Endothelial cell of umbilical vein (primary cell): ENCODE measurements around the gene SLC6A20. TPM values are rescaled to one million over a fixed set of nuclear protein-coding genes. Genes with fewer than 3 reads are reported as not detected.

Source experiments
- BruUV-seq: library from RNA; stranded (reverse); fragments of 400-500 nt; replicated peaks from 2 replicates; lab custom pipeline; 2021; lab: Mats Ljungman, UMichigan
- CTCF ChIA-PET: fragments of 300-600, 350-600 bp; sonication (Branson Sonifier 250); formaldehyde crosslinking; loops from one replicate; lab custom pipeline; 2021; ENCODE audit warnings: antibody characterized with exemption, inconsistent platforms; lab: Charles Lee
- POLR2A ChIA-PET: fragments of 300-600, 350-600 bp; sonication (Branson Sonifier 250); formaldehyde crosslinking; loops from one replicate; lab custom pipeline; 2021; ENCODE audit warnings: antibody characterized with exemption, inconsistent platforms; lab: Charles Lee
- DNase-seq: peaks from one replicate; pipeline ENCODE4 v3.0.0-alpha.2; 2011; ENCODE audit warnings: low read depth, low spot score
- FAIRE-seq: peaks from 2 replicates; lab custom pipeline; 2011; peaks lifted over from hg19 to GRCh38; lab: Jason Lieb, UNC
- H2AFZ ChIP-seq: 2 replicates; pipeline ENCODE4 v1.6.0; 2012; ENCODE audit warnings: low read depth, low read length, control low read depth, inconsistent platforms
- H3K27ac ChIP-seq: 2 replicates; pipeline ENCODE4 v1.5.1; 2011; ENCODE audit warnings: low read depth, mild to moderate bottlenecking, control low read depth, low read length, moderate library complexity; ENCODE audit not compliant: insufficient read depth
- H3K27me3 ChIP-seq, 2 experiments: 2 replicates each; pipeline versions ENCODE4 v1.6.0 to v1.6.1; 2011; ENCODE audit warnings: low read length in 2 of 2, mixed read lengths in 1 of 2; ENCODE audit not compliant: control insufficient read depth in 2 of 2, insufficient read depth in 2 of 2
- H3K36me3 ChIP-seq, 2 experiments: 2 replicates in 1 of 2; 3 replicates in 1 of 2; pipeline ENCODE4 v1.5.1; 2011; ENCODE audit warnings: low read length in 2 of 2, mild to moderate bottlenecking in 1 of 2, moderate library complexity in 1 of 2; ENCODE audit not compliant: control insufficient read depth in 2 of 2, insufficient read depth in 2 of 2; ENCODE audit errors: extremely low read depth in 1 of 2
- H3K4me1 ChIP-seq: 3 replicates; pipeline ENCODE4 v1.5.1; 2011; ENCODE audit warnings: mild to moderate bottlenecking, low read length; ENCODE audit not compliant: control insufficient read depth, insufficient read depth; ENCODE audit errors: extremely low read depth
- H3K4me2 ChIP-seq: 2 replicates; pipeline ENCODE4 v1.6.1; 2011; ENCODE audit warnings: low read length, control low read depth, mixed read lengths; ENCODE audit not compliant: insufficient read depth
- H3K4me3 ChIP-seq, 3 experiments: fragments of 200-600 bp in 1 of 3; sonication (generic), shearing (Covaris generic) in 1 of 3; replicated peaks in 1 of 3; 2 replicates each; pipeline ENCODE4 v1.5.1; 2011 to 2016; ENCODE audit warnings: control low read depth in 3 of 3, low read length in 3 of 3, mild to moderate bottlenecking in 2 of 3, inconsistent platforms in 1 of 3, low read depth in 1 of 3, moderate library complexity in 1 of 3; ENCODE audit not compliant: insufficient read depth in 1 of 3
- H3K79me2 ChIP-seq: 2 replicates; pipeline ENCODE4 v1.6.0; 2012; ENCODE audit warnings: low read length, inconsistent platforms; ENCODE audit not compliant: control insufficient read depth, insufficient read depth
- H3K9ac ChIP-seq: replicated peaks from 2 replicates; pipeline ENCODE3; 2011; ENCODE audit warnings: low read length, control low read depth; ENCODE audit not compliant: insufficient read depth; ENCODE audit errors: extremely low read depth
- H3K9me1 ChIP-seq: replicated peaks from 3 replicates; pipeline ENCODE4 v1.6.0; 2011; ENCODE audit warnings: mild to moderate bottlenecking, low read length; ENCODE audit not compliant: control insufficient read depth, insufficient read depth; ENCODE audit errors: extremely low read depth
- H3K9me3 ChIP-seq: replicated peaks from 2 replicates; pipeline ENCODE4 v1.5.1; 2012; ENCODE audit warnings: low read length, inconsistent platforms; ENCODE audit not compliant: control insufficient read depth, insufficient read depth
- H4K20me1 ChIP-seq: replicated peaks from 2 replicates; pipeline ENCODE3; 2011; ENCODE audit warnings: mild to moderate bottlenecking, low read length; ENCODE audit not compliant: control insufficient read depth, insufficient read depth; ENCODE audit errors: extremely low read depth
- FOS ChIP-seq: IDR thresholded peaks from 2 replicates; pipeline ENCODE4 v1.6.1; 2011; ENCODE audit warnings: mild to moderate bottlenecking, low read length, moderate library complexity, borderline replicate concordance; ENCODE audit not compliant: insufficient read depth
- GATA2 ChIP-seq: IDR thresholded peaks from 2 replicates; pipeline ENCODE4 v1.7.0; 2011; ENCODE audit warnings: low read depth, mild to moderate bottlenecking, moderate library complexity, mixed read lengths, low read length; ENCODE audit not compliant: insufficient read length, insufficient read depth
- JUN ChIP-seq: IDR thresholded peaks from 2 replicates; pipeline ENCODE4 v1.6.1; 2011; ENCODE audit warnings: borderline replicate concordance, low read depth; ENCODE audit not compliant: insufficient read length, insufficient read depth
- MYC ChIP-seq: IDR thresholded peaks from one replicate; pipeline ENCODE4 v1.6.1; 2011; ENCODE audit warnings: mild to moderate bottlenecking, low read depth, low read length
- POLR2A ChIP-seq: IDR thresholded peaks from 2 replicates; pipeline ENCODE4 v1.6.1; 2012; ENCODE audit warnings: low read depth, mild to moderate bottlenecking, control low read depth, low read length
- POLR2AphosphoS5 ChIP-seq: IDR thresholded peaks from 2 replicates; pipeline ENCODE4 v1.6.1; 2012; ENCODE audit warnings: low read depth, mild to moderate bottlenecking, control low read depth, low read length, moderate library complexity; ENCODE audit not compliant: insufficient read depth
- dilution Hi-C: fragments of 300-500 bp; cut with MboI; formaldehyde crosslinking; loops from one replicate; pipeline ENCODE4 v1.15.0; 2019; ENCODE audit warnings: low sequenced_read_pairs; ENCODE audit not compliant: extremely low pct_ligation_motif_present
- intact Hi-C: fragments of 100-400 bp; cut with micrococcal nuclease; formaldehyde crosslinking; loops from one replicate; pipeline ENCODE4 v1.10.0; 2022
- polyA plus RNA-seq, 4 experiments: library from polyadenylated mRNA; depleted of rRNA in 3 of 4; stranded (reverse) in 3 of 4; unstranded in 1 of 4; fragments of >200 nt; gene quantifications; 2 replicates each; pipeline versions ENCODE4 v1.2.1 to v1.2.3, GENCODE V29; 2011 to 2012; ENCODE audit warnings: missing spikeins in 1 of 4
- total RNA-seq: library from RNA; stranded (reverse); gene quantifications from 2 replicates; pipeline ENCODE4 v1.2.3, GENCODE V29; 2021
- TF ChIP-seq, protein P1 (sequence below), 2 donors: IDR thresholded peaks; 1 replicate in 1 of 2; 2 replicates in 1 of 2; pipeline ENCODE4 v1.5.1; 2011; ENCODE audit warnings: low read length in 2 of 2, mild to moderate bottlenecking in 2 of 2, moderate library complexity in 2 of 2, control low read depth in 1 of 2, inconsistent platforms in 1 of 2, low read depth in 1 of 2; ENCODE audit not compliant: insufficient read depth in 1 of 2; ENCODE audit errors: extremely low read depth in 1 of 2

SLC6A20 gene
- total and polyA plus RNA-seq, 2 donors (not counting 3 experiments of a cell fraction or from before 2014, with no cell fraction given), result not detected

DNA sequence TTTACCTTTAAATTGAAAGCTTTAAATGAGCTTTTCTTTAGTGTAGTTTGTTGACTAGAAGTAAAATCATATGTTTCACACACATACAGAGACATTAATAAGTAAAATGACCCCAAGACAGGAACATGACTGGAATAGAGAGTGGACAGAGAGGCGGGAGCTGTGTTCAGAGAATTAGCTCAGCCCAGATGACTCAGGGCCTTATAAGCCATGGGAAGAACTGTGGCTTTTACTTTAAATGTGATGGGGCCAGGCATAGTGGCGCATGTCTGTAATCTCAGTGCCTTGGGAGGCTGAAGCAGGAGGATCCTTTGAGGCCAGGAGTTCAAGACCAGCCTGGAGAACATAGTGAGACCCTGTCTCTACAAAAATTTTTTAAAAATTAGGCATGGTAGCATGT, 80.4 kb downstream of the SLC6A20 start:
- DNase-seq (no peak), FAIRE-seq (no peak)
- BruUV-seq, result no TSS peak
- no peaks in the 10 kb centered on the region for H3K9me3 ChIP-seq
- no peaks in the 10 kb centered on the region for H3K9me1 ChIP-seq
- no peaks in the 10 kb centered on the region for H3K79me2 ChIP-seq
- CTCF ChIA-PET, result interaction anchor here (1.0 to 1.5 kb wide), 2 partner anchors 11 to 207 kb away, joined by 3 to 6 read pairs; no protein-coding TSS in a partner anchor
- H4K20me1 ChIP-seq, result no peaks in the 10 kb centered on the region
- H3K4me3 ChIP-seq, result no peak overlapping the region
- POLR2A ChIA-PET, result interaction anchor here (1.0 kb wide), 1 partner anchor 22 kb away, joined by 7 read pairs; no protein-coding TSS in a partner anchor
- no peak overlapping the region for H3K4me2 ChIP-seq
- H3K9ac ChIP-seq, result no peak overlapping the region
- dilution Hi-C loops (no loop called here), intact Hi-C loops (no loop called here)
- peaks cover 8 to 9% of the 10 kb centered on the region in 2 experiments for H3K36me3 ChIP-seq
- H2AFZ ChIP-seq, result no peak overlapping the region
- H3K27ac ChIP-seq, result no peak overlapping the region
- H3K4me1 ChIP-seq, result peaks cover 3% of the 10 kb centered on the region
- H3K27me3 ChIP-seq, result no peaks in the 10 kb centered on the region
- no peak for TF ChIP-seq MYC
- no peak for TF ChIP-seq GATA2
- TF ChIP-seq POLR2A, result no peak
- TF ChIP-seq, protein P1, sequence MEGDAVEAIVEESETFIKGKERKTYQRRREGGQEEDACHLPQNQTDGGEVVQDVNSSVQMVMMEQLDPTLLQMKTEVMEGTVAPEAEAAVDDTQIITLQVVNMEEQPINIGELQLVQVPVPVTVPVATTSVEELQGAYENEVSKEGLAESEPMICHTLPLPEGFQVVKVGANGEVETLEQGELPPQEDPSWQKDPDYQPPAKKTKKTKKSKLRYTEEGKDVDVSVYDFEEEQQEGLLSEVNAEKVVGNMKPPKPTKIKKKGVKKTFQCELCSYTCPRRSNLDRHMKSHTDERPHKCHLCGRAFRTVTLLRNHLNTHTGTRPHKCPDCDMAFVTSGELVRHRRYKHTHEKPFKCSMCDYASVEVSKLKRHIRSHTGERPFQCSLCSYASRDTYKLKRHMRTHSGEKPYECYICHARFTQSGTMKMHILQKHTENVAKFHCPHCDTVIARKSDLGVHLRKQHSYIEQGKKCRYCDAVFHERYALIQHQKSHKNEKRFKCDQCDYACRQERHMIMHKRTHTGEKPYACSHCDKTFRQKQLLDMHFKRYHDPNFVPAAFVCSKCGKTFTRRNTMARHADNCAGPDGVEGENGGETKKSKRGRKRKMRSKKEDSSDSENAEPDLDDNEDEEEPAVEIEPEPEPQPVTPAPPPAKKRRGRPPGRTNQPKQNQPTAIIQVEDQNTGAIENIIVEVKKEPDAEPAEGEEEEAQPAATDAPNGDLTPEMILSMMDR (IDR thresholded peaks at IDR 0.05; ENCODE audit: extremely low read depth in 1 of 2, insufficient read depth in 1 of 2, low read depth in 1 of 2, low read length in 2 of 2), result no peak
- no peak for TF ChIP-seq FOS
- TF ChIP-seq POLR2AphosphoS5, result no peak
- no peak for TF ChIP-seq JUN
